Astrocyte (in vitro differentiated cells and primary cell): Measurements from ENCODE around the gene CCDC68. TPM values are rescaled to one million over a fixed set of nuclear protein-coding genes. Genes with fewer than 3 reads are reported as not detected.

Experiments used
- DNase-seq: peaks from one replicate; pipeline ENCODE4 v3.0.0-alpha.2; 2010; ENCODE audit warnings: low read depth
- FAIRE-seq: peaks from 2 replicates; lab custom pipeline; 2011; peaks lifted over from hg19 to GRCh38; lab: Jason Lieb, UNC
- H2AFZ ChIP-seq: 2 replicates; pipeline ENCODE4 v1.6.0; 2012; ENCODE audit warnings: low read depth, low read length, inconsistent platforms
- H3K27ac ChIP-seq: 2 replicates; pipeline ENCODE4 v1.5.1; 2011; ENCODE audit warnings: low read depth, low read length, inconsistent platforms
- H3K27me3 ChIP-seq: 2 replicates; pipeline ENCODE4 v1.6.0; 2011; ENCODE audit warnings: low read length, inconsistent platforms; ENCODE audit not compliant: insufficient read depth
- H3K36me3 ChIP-seq: 2 replicates; pipeline ENCODE4 v1.5.1; 2011; ENCODE audit warnings: low read length, inconsistent platforms; ENCODE audit not compliant: insufficient read depth
- H3K4me1 ChIP-seq: 2 replicates; pipeline ENCODE4 v1.5.1; 2011; ENCODE audit warnings: low read length, inconsistent platforms; ENCODE audit not compliant: insufficient read depth
- H3K4me2 ChIP-seq: 2 replicates; pipeline ENCODE4 v1.6.0; 2012; ENCODE audit warnings: low read length, inconsistent platforms
- H3K4me3 ChIP-seq: 2 replicates; pipeline ENCODE4 v1.5.1; 2011; ENCODE audit warnings: low read depth, mild to moderate bottlenecking, low read length, inconsistent platforms; ENCODE audit not compliant: insufficient read depth
- H3K79me2 ChIP-seq: 2 replicates; pipeline ENCODE4 v1.6.0; 2012; ENCODE audit warnings: mild to moderate bottlenecking, low read length, inconsistent platforms; ENCODE audit not compliant: insufficient read depth
- H3K9ac ChIP-seq: 2 replicates; pipeline ENCODE4 v1.6.0; 2012; ENCODE audit warnings: mild to moderate bottlenecking, low read length, inconsistent platforms
- H3K9me3 ChIP-seq: 2 replicates; pipeline ENCODE4 v1.5.1; 2012; ENCODE audit warnings: low read depth, mild to moderate bottlenecking, low read length, inconsistent platforms; ENCODE audit not compliant: insufficient read depth
- H4K20me1 ChIP-seq: 2 replicates; pipeline ENCODE4 v1.6.0; 2012; ENCODE audit warnings: low read length, inconsistent platforms; ENCODE audit not compliant: insufficient read depth
- H3K27ac Mint-ChIP-seq: one replicate; pipeline ENCODE4 v1.8.0; 2021; ENCODE audit warnings: mild to moderate bottlenecking, mixed read lengths; ENCODE audit not compliant: unreplicated experiment
- H3K27me3 Mint-ChIP-seq: one replicate; pipeline ENCODE4 v1.8.0; 2021; ENCODE audit warnings: low read depth, mixed read lengths; ENCODE audit not compliant: unreplicated experiment
- H3K36me3 Mint-ChIP-seq: one replicate; pipeline ENCODE4 v1.8.0; 2021; ENCODE audit warnings: low read depth, mixed read lengths; ENCODE audit not compliant: unreplicated experiment
- H3K4me1 Mint-ChIP-seq: one replicate; pipeline ENCODE4 v1.8.0; 2021; ENCODE audit warnings: low read depth, mixed read lengths; ENCODE audit not compliant: unreplicated experiment
- H3K4me3 Mint-ChIP-seq: one replicate; pipeline ENCODE4 v1.8.0; 2021; ENCODE audit warnings: mild to moderate bottlenecking, moderate library complexity, mixed read lengths; ENCODE audit not compliant: unreplicated experiment
- H3K9me3 Mint-ChIP-seq: one replicate; pipeline ENCODE4 v1.8.0; 2021; ENCODE audit warnings: mild to moderate bottlenecking, mixed read lengths; ENCODE audit not compliant: unreplicated experiment
- CTCF ChIP-seq: IDR thresholded peaks from 2 replicates; pipeline ENCODE4 v1.5.1; 2011; ENCODE audit warnings: low read depth, mild to moderate bottlenecking, inconsistent platforms, low read length, moderate library complexity; ENCODE audit not compliant: insufficient read depth
- EZH2 ChIP-seq: IDR thresholded peaks from 2 replicates; pipeline ENCODE4 v1.6.1; 2012; ENCODE audit warnings: mild to moderate bottlenecking, low read length, inconsistent platforms; ENCODE audit not compliant: insufficient read depth
- total RNA-seq: library from RNA; stranded (reverse); gene quantifications from 2 replicates; pipeline ENCODE4 v1.2.1, GENCODE V29; 2021

CCDC68 gene
- total RNA-seq, 1 donor from 2014 or later: 2.2 TPM

GRCh38 chr18:54882318-54882717 lies 76.9 kb downstream of the CCDC68 start:
- H2AFZ ChIP-seq: no peak overlapping the region
- H3K4me1 Mint-ChIP-seq: peaks cover 8% of the 10 kb centered on the region
- no peak overlapping the region for H3K4me2 ChIP-seq
- no peak overlapping the region for H3K9ac ChIP-seq
- H3K4me1 ChIP-seq: peaks cover 3% of the 10 kb centered on the region
- H3K9me3 ChIP-seq: no peaks in the 10 kb centered on the region
- H3K27me3 Mint-ChIP-seq: no peaks in the 10 kb centered on the region
- H3K27me3 ChIP-seq: no peaks in the 10 kb centered on the region
- H3K9me3 Mint-ChIP-seq: no peaks in the 10 kb centered on the region
- no peak overlapping the region for H3K27ac Mint-ChIP-seq
- no peak overlapping the region for H3K4me3 ChIP-seq
- H4K20me1 ChIP-seq: no peaks in the 10 kb centered on the region
- DNase-seq (no peak), FAIRE-seq (no peak)
- H3K36me3 ChIP-seq: no peaks in the 10 kb centered on the region
- no peaks in the 10 kb centered on the region for H3K36me3 Mint-ChIP-seq
- TF ChIP-seq CTCF: no peak
- no peak for TF ChIP-seq EZH2
- H3K27ac ChIP-seq: no peak overlapping the region
- H3K4me3 Mint-ChIP-seq: no peak overlapping the region
- H3K79me2 ChIP-seq: no peaks in the 10 kb centered on the region

- no peak overlapping the region for H3K4me3 ChIP-seq
- FAIRE-seq: no peak
- H3K9ac ChIP-seq: no peak overlapping the region
- no peak for DNase-seq
- H3K27me3 Mint-ChIP-seq: no peaks in the 10 kb centered on the region
- no peaks in the 10 kb centered on the region for H3K36me3 Mint-ChIP-seq
- H4K20me1 ChIP-seq: no peaks in the 10 kb centered on the region
- no peak overlapping the region for H3K27ac ChIP-seq
- peak overlapping the region; percentile 84 for H3K27ac Mint-ChIP-seq
- H2AFZ ChIP-seq: no peak overlapping the region
- peaks cover 3% of the 10 kb centered on the region for H3K4me1 ChIP-seq
- peaks cover 4% of the 10 kb centered on the region for H3K9me3 Mint-ChIP-seq
- no peak overlapping the region for H3K4me3 Mint-ChIP-seq
- TF ChIP-seq EZH2: no peak
- no peak for TF ChIP-seq CTCF
- no peak overlapping the region for H3K4me2 ChIP-seq
- no peaks in the 10 kb centered on the region for H3K9me3 ChIP-seq
- no peaks in the 10 kb centered on the region for H3K27me3 ChIP-seq
- H3K79me2 ChIP-seq: no peaks in the 10 kb centered on the region
- H3K4me1 Mint-ChIP-seq: peaks cover 8% of the 10 kb centered on the region
- no peaks in the 10 kb centered on the region for H3K36me3 ChIP-seq
Measured at GRCh38 chr18:54881229-54881768, 78.0 kb downstream of the CCDC68 start.

GRCh38 chr18:54880395-54881105 lies 78.7 kb downstream of the CCDC68 start:
- TF ChIP-seq EZH2 (no peak), CTCF (no peak)
- H3K4me3 Mint-ChIP-seq: no peak overlapping the region
- no peaks in the 10 kb centered on the region for H3K27me3 Mint-ChIP-seq
- Histone ChIP-seq H3K9me3 (no peaks in the 10 kb centered on the region), H4K20me1 (no peaks in the 10 kb centered on the region), H3K79me2 (no peaks in the 10 kb centered on the region), H3K27me3 (no peaks in the 10 kb centered on the region), H3K4me3 (no peak overlapping the region), H3K36me3 (no peaks in the 10 kb centered on the region), H3K9ac (no peak overlapping the region), H3K27ac (peak overlapping the region; percentile 24), H3K4me2 (no peak overlapping the region), H3K4me1 (peaks cover 3% of the 10 kb centered on the region), H2AFZ (no peak overlapping the region)
- DNase-seq (peak; percentile 66), FAIRE-seq (no peak)
- H3K4me1 Mint-ChIP-seq: peaks cover 8% of the 10 kb centered on the region
- peak overlapping the region; percentile 84 for H3K27ac Mint-ChIP-seq
- H3K9me3 Mint-ChIP-seq: peaks cover 4% of the 10 kb centered on the region
- no peaks in the 10 kb centered on the region for H3K36me3 Mint-ChIP-seq
